CD4-positive, alpha-beta T cell treated with Interferon alpha-2 for 1 hour (primary cell): ENCODE data around the gene OBSCN.
A peak's percentile ranks its signal among the peaks of the same experiment; 100 is the strongest.

Source experiments
- DNase-seq, 2 donors: peaks; one replicate each; pipeline ENCODE4 v3.0.0-alpha.2; 2020 to 2022

Gene OBSCN, protein sequence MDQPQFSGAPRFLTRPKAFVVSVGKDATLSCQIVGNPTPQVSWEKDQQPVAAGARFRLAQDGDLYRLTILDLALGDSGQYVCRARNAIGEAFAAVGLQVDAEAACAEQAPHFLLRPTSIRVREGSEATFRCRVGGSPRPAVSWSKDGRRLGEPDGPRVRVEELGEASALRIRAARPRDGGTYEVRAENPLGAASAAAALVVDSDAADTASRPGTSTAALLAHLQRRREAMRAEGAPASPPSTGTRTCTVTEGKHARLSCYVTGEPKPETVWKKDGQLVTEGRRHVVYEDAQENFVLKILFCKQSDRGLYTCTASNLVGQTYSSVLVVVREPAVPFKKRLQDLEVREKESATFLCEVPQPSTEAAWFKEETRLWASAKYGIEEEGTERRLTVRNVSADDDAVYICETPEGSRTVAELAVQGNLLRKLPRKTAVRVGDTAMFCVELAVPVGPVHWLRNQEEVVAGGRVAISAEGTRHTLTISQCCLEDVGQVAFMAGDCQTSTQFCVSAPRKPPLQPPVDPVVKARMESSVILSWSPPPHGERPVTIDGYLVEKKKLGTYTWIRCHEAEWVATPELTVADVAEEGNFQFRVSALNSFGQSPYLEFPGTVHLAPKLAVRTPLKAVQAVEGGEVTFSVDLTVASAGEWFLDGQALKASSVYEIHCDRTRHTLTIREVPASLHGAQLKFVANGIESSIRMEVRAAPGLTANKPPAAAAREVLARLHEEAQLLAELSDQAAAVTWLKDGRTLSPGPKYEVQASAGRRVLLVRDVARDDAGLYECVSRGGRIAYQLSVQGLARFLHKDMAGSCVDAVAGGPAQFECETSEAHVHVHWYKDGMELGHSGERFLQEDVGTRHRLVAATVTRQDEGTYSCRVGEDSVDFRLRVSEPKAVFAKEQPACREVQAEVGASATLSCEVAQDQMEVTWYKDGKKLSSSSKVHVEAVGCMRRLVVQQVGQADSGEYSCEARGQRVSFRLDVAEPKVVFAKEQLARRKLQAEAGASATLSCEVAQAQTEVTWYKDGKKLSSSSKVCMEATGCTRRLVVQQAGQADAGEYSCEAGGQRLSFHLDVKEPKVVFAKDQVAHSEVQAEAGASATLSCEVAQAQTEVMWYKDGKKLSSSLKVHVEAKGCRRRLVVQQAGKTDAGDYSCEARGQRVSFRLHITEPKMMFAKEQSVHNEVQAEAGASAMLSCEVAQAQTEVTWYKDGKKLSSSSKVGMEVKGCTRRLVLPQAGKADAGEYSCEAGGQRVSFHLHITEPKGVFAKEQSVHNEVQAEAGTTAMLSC (N-terminal part only)

DNA sequence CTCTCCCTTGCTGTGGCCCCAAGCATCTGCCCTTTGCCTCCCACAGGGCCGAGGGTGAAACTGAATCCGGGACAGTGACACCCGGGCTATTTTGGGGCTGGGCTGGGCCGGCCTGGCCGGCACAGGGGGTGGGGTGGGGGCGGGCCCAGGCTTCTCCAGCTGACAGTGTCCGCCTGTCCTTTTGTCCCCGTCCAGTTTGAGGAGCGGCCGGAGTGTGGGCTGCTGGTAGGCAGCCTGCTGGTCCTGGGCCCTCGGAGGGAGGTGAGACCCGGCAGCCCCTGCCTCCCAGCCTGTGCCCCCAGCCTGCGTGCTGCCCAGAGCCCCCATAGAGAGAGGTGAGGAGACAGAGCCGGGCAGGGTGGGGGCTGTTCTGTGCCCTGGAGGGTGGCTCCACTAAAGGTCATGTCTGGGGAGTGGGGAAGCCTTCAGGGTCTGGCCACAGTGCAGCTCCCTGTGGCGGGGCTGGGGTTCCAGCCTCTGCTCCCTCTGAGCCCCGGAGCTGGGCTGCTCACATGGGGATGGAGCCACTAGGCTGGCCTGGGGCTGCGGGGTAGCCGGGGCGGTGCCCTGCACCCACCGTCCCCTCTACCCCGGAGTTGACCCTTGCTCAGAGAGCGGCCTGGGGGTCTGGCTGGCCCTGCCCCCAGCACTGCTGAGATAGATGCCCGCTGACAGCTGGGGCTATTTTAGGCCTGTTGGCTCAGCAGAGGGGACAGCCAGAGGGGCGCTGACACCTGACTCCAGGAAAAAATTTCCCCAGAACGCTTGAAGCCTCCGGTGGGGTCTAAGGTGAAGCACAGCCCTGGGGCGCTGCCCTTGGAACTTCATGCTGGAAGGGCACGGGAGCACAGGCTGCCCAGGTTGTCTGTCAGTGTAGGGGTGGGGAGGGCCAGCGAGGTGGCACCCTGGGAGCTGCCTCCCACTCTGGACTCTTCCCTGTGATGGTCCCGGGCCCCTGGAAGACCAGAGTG, at the start of gene OBSCN:
OBSCN (plus strand) TSS at position 194 of the 971 bp plus-strand sequence. CDS start 3,740 bp downstream, outside the sequence.
- DNase-seq, result no peak

- DNase-seq, result no peak
Measured at GRCh38 chr1:228158151-228159007, 49.5 kb upstream of the OBSCN start.

DNA sequence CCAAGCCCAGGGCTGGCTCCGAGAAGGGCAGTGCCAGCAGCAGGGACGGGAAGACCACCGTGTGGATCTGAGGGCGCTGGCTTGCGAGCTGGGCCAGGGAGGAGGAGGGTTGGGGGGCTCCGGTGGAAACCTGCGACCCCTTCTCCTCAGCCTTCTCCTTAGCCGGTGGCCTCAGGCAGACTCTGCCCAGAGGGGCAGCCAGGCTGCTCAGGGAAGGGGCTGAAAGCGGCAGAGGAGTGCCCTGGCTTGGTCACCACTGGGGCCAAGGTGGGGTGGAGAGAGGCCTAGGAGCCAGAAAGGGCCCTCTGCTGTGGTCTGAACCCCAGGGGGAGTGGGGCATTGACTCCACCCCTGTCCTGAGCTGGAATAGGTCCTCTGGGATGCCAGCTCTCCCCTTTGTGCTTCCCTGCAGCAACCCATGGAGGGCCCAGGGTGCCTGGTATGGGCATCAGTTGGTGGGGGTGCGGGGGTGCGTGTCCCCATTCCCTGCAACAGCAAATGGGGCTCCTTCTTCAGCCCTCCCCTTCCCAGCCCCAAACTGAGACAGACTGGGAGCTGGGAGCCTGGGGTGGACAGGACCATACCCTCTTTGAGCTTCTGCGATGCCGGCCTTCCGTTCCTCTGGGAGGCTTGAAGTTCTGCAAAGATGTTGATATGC, 48.7 kb upstream of the OBSCN start:
- DNase-seq, result no peak

DNA sequence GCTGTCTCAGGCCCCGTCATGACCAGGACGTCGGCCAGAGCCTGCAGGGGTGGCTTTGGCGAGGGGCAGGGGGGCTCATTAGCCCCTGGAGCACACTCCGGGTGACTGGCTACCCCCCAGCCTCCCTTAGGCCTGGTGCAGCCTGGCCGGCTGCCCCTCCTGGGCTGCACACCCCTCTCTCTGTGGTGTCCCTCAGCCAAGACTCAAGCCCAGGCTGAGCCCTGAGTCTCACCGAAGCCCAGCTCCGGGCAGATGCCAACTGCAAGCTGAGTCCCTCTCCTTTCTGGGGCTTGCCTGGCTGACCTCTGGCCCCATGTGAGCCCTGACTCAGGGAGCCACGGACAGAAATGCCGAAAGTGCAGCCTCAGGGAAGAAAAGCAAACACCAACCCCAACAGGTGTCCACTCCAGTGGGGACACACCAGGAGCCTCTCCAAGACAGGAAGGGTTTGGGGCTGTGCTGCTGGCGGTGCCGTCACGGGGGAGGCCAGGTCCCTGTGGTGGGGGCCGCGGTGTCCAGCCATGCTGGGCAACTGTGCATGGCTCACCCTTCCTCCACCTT, 47.6 kb upstream of the OBSCN start:
- DNase-seq, result no peak

DNA sequence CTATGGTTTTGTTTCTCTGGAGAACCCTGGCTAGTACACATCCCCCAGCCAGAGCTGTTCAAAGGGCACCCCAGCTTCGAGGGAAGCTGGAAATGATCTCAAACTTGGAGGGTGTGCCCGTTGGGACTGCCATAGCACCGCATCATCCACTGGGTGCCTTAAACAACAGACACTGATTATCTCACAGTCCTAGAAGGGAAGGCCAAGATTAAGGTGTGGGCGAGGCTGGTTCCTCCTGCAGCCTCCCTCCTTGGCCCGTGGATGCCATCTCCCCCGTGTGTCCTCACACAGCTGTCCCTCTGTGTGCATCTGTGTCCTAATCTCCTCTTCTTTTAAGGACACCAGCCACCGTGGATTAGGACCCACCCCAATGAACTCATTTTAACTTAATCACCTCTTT, 46.5 kb upstream of the OBSCN start:
- DNase-seq, result no peak

DNA sequence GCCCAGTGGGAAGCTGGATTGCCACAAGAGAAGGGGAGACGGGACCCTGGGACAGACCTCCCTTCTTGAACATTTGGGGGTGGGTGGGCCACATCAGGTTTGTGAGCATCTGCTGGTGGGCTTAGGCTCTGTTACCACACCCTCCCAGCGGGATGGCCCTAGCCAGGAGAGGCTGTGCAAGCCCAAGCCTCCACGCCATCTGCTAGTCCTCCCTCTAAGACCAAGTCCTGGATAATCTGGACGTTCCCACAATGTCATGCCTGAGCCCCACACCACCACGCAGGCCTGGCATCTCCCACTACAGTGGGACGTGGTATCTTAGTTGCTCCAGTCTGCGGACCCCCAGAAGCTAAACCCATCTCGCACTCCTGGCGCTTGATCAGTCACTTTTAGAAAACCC, 46.0 kb upstream of the OBSCN start:
- no peak for DNase-seq

- DNase-seq, result no peak
Measured at GRCh38 chr1:228162286-228163006, 45.4 kb upstream of the OBSCN start.

- no peak for DNase-seq
Measured at GRCh38 chr1:228163007-228163753, 44.7 kb upstream of the OBSCN start.

- DNase-seq, result no peak
Measured at GRCh38 chr1:228163776-228164519, 43.9 kb upstream of the OBSCN start.

- peak in 1 of 2 donors; percentile 30 for DNase-seq
Measured at GRCh38 chr1:228164561-228165371, 43.1 kb upstream of the OBSCN start.

GRCh38 chr1:228165372-228166169, 42.3 kb upstream of the OBSCN start, which contains the start of gene IBA57:
Gene IBA57 (plus strand): TSS chr1:228165804. CDS start chr1:228165817, 13 bp downstream.
- peak; percentile 100 for DNase-seq

GRCh38 chr1:228166170-228166936, 41.5 kb upstream of the OBSCN start:
- peak; percentile 78 to 79 for DNase-seq

DNA sequence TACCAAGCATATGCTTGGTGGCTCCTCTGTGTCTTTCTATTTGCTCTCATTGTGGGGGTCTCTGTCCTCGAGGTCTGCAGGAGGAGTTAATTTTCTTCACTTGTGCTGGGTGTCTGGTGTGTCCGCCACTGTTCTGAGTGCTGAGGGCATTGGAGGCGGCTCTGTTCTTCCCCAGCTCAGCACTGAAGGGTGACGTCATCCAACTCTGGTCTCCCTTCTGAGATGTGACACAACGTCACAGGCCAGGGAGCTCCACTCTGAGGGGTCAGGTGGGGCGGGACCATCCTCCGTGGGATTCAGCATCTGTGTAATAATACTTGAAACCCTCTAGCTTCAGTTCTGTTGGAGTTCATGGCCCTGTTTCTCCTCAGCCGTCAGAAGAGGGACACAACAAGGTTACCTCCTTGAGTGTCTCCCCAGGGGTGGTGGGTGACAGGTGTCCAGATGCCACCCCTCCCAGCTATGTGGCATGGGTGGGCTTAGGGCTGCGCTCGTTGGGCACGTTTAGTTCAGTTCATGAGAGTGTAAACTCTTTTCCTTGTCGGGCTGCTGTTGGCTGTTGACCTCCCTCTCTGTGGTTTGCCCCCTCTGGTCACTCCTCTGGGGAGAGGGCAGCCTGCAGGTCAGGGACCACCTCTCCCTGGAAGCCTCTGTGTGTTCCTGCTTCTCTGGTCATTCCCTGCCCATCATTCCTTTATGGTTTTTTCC, 39.1 kb upstream of the OBSCN start:
- no peak for DNase-seq

DNA sequence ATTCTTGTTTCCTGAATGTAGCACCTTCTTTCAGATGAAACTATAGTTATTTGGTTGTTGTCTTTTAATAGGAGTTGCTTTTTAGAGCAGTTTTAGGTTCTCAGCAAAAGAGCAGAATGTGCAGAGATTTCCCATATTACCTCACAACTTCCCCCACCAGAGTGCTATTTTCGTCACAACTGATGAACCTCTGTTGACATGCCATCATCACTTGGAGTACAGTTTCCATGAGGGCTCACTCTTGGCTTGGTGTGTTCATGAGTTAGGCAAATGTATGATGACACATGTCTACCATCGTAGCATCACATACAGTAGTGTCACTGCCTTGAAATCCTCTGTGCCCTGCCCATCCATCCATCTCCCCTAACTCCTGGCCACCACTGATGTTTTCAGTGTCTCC, 38.5 kb upstream of the OBSCN start:
- DNase-seq, result no peak
